Measurements from ENCODE around the gene SPATA6L. TPM values are rescaled to one million over a fixed set of nuclear protein-coding genes. Genes with fewer than 3 reads are reported as not detected.

Gene SPATA6L
- total RNA-seq, 2 experiments from 2014 or later = 9.4 to 10.8 TPM

GRCh38 chr9:4588721-4589120 lies 77.6 kb downstream of the SPATA6L start:
- TF ChIP-seq CTCF (IDR thresholded peaks at IDR 0.05) = no peak
- no peak overlapping the region for H3K4me3 ChIP-seq (ENCODE audit: low read length)
- no peaks in the 10 kb centered on the region for H3K36me3 ChIP-seq (ENCODE audit: insufficient read depth, low read length)
- intact Hi-C loops (cut with DNase I, micrococcal nuclease) = no loop called here
- POLR2A ChIA-PET = interaction anchor here (0.7 to 1.1 kb wide), 2 partner anchors 9 to 12 kb away, joined by 3 read pairs; no protein-coding TSS in a partner anchor
- no peak overlapping the region for H3K27ac Mint-ChIP-seq
- CTCF ChIA-PET = no interaction called here
- DNase-seq (no peak), ATAC-seq (ENCODE audit: poor library complexity) (no peak)
- H3K36me3 Mint-ChIP-seq (ENCODE audit: low read depth) = no peaks in the 10 kb centered on the region
- H3K27ac ChIP-seq (ENCODE audit: low read depth in 1 of 2, low read length in 2 of 2) = no peak overlapping the region
- no peaks in the 10 kb centered on the region for H3K9me3 Mint-ChIP-seq
- H3K9me3 ChIP-seq (ENCODE audit: control insufficient read depth in 1 of 2, insufficient read depth in 1 of 2, low read length in 2 of 2) = peaks cover 0 to 3% of the 10 kb centered on the region in 2 experiments
- H3K27me3 ChIP-seq (ENCODE audit: control insufficient read depth in 1 of 2, insufficient read depth in 2 of 2, low read length in 2 of 2) = no peaks in the 10 kb centered on the region
- H3K4me1 ChIP-seq (ENCODE audit: insufficient read depth, low read length) = no peaks in the 10 kb centered on the region
- H3K4me1 Mint-ChIP-seq (ENCODE audit: low read depth) = peaks cover 11% of the 10 kb centered on the region
- H3K4me3 Mint-ChIP-seq = no peak overlapping the region
- H3K27me3 Mint-ChIP-seq = no peaks in the 10 kb centered on the region

GRCh38 chr9:4585135-4585534 lies 81.1 kb downstream of the SPATA6L start:
- Histone ChIP-seq H3K4me1 (ENCODE audit: insufficient read depth, low read length) (no peaks in the 10 kb centered on the region), H3K9me3 (ENCODE audit: control insufficient read depth in 1 of 2, insufficient read depth in 1 of 2, low read length in 2 of 2) (no peaks in the 10 kb centered on the region), H3K27ac (ENCODE audit: low read depth in 1 of 2, low read length in 2 of 2) (no peak overlapping the region), H3K27me3 (ENCODE audit: control insufficient read depth in 1 of 2, insufficient read depth in 2 of 2, low read length in 2 of 2) (no peaks in the 10 kb centered on the region), H3K4me3 (ENCODE audit: low read length) (no peak overlapping the region), H3K36me3 (ENCODE audit: insufficient read depth, low read length) (no peaks in the 10 kb centered on the region)
- H3K9me3 Mint-ChIP-seq = no peaks in the 10 kb centered on the region
- H3K4me1 Mint-ChIP-seq (ENCODE audit: low read depth) = peaks cover 3% of the 10 kb centered on the region
- CTCF ChIA-PET = no interaction called here
- H3K27me3 Mint-ChIP-seq = no peaks in the 10 kb centered on the region
- intact Hi-C loops (cut with DNase I, micrococcal nuclease) = no loop called here
- no peaks in the 10 kb centered on the region for H3K36me3 Mint-ChIP-seq (ENCODE audit: low read depth)
- POLR2A ChIA-PET = no interaction called here
- no peak for TF ChIP-seq CTCF (IDR thresholded peaks at IDR 0.05)
- H3K4me3 Mint-ChIP-seq = no peak overlapping the region
- DNase-seq (no peak), ATAC-seq (ENCODE audit: poor library complexity) (no peak)
- no peak overlapping the region for H3K27ac Mint-ChIP-seq

GRCh38 chr9:4584636-4585035 lies 81.6 kb downstream of the SPATA6L start:
- Mint-ChIP-seq H3K4me1 (ENCODE audit: low read depth) (peaks cover 3% of the 10 kb centered on the region), H3K27ac (no peak overlapping the region), H3K4me3 (no peak overlapping the region), H3K27me3 (no peaks in the 10 kb centered on the region), H3K36me3 (ENCODE audit: low read depth) (no peaks in the 10 kb centered on the region), H3K9me3 (no peaks in the 10 kb centered on the region)
- no peak for TF ChIP-seq CTCF (IDR thresholded peaks at IDR 0.05)
- POLR2A ChIA-PET = no interaction called here
- CTCF ChIA-PET = no interaction called here
- Histone ChIP-seq H3K36me3 (ENCODE audit: insufficient read depth, low read length) (no peaks in the 10 kb centered on the region), H3K4me3 (ENCODE audit: low read length) (no peak overlapping the region), H3K9me3 (ENCODE audit: control insufficient read depth in 1 of 2, insufficient read depth in 1 of 2, low read length in 2 of 2) (no peaks in the 10 kb centered on the region), H3K4me1 (ENCODE audit: insufficient read depth, low read length) (no peaks in the 10 kb centered on the region), H3K27me3 (ENCODE audit: control insufficient read depth in 1 of 2, insufficient read depth in 2 of 2, low read length in 2 of 2) (no peaks in the 10 kb centered on the region), H3K27ac (ENCODE audit: low read depth in 1 of 2, low read length in 2 of 2) (no peak overlapping the region)
- ATAC-seq (ENCODE audit: poor library complexity) (no peak), DNase-seq (no peak)
- intact Hi-C loops (cut with DNase I, micrococcal nuclease) = no loop called here
